AG09309 (cell line): ENCODE results near the gene SEC62.

Experiments used
- DNase-seq: peaks from one replicate; pipeline ENCODE4 v3.0.0-alpha.2; 2010; ENCODE audit warnings: low read depth
- H3K4me3 ChIP-seq: 2 replicates; pipeline ENCODE4 v1.5.1; 2011; ENCODE audit warnings: mild to moderate bottlenecking, low read depth, low read length, moderate library complexity; ENCODE audit not compliant: control insufficient read depth
- TF ChIP-seq, protein P1 (sequence below): IDR thresholded peaks from 2 replicates; pipeline ENCODE4 v1.5.1; 2011; ENCODE audit warnings: mild to moderate bottlenecking, low read depth, low read length, inconsistent platforms; ENCODE audit not compliant: insufficient read depth, control insufficient read depth; ENCODE audit errors: missing control alignments

Gene SEC62

DNA sequence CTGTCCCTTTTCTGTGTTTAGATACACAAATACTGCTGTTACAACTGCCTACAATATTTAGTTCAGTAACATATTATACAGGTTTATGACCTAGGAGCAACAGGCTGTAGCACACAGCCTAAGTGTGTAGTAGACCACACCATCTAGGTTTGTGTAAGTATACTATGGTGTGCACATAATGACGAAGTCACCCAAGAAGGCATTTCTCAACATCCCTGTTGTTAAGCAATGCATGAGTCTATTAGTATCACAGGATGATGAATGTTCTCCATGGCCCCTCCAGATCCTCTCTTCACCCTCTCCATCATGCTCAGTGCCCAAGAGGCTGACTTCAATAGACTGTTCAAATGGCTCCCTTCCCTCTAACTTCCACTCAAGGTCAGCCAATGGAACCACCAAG, 14.6 kb upstream of the SEC62 start:
- H3K4me3 ChIP-seq: no peak overlapping the region
- no peak for DNase-seq
- TF ChIP-seq, protein P1, sequence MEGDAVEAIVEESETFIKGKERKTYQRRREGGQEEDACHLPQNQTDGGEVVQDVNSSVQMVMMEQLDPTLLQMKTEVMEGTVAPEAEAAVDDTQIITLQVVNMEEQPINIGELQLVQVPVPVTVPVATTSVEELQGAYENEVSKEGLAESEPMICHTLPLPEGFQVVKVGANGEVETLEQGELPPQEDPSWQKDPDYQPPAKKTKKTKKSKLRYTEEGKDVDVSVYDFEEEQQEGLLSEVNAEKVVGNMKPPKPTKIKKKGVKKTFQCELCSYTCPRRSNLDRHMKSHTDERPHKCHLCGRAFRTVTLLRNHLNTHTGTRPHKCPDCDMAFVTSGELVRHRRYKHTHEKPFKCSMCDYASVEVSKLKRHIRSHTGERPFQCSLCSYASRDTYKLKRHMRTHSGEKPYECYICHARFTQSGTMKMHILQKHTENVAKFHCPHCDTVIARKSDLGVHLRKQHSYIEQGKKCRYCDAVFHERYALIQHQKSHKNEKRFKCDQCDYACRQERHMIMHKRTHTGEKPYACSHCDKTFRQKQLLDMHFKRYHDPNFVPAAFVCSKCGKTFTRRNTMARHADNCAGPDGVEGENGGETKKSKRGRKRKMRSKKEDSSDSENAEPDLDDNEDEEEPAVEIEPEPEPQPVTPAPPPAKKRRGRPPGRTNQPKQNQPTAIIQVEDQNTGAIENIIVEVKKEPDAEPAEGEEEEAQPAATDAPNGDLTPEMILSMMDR: no peak

DNA sequence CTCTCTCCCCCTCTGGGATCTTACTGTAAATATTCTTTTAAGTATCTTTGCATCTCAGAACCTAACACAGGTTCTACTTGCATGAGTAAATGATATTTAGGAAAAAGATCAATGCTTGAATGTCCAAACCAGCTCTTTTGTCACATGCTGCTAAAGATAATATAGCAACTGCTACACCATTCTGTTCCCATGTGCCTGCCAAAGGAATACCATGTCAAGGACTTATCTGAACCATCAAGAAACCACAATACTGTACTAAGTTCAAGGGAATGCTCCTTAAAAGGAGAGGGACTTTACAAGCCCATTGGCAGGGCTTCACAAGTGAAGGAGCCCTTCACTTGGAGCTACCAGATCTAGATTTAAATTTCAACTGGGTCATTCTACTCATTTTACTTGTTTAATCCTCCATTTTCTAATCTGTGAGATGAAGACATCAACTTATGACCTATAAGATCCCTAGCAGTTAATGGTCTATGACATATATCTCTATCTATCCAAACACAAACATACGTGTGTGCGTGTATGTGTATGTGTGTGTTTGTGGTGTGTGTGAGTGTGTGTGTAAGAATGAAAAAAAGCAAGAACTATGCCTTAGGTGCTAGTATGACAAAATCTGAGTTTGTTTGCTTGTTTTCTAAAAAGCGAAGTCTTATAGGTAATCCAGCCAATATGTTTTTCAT, 13.0 kb upstream of the SEC62 start:
- TF ChIP-seq, protein P1: no peak
- no peak for DNase-seq
- no peak overlapping the region for H3K4me3 ChIP-seq

DNA sequence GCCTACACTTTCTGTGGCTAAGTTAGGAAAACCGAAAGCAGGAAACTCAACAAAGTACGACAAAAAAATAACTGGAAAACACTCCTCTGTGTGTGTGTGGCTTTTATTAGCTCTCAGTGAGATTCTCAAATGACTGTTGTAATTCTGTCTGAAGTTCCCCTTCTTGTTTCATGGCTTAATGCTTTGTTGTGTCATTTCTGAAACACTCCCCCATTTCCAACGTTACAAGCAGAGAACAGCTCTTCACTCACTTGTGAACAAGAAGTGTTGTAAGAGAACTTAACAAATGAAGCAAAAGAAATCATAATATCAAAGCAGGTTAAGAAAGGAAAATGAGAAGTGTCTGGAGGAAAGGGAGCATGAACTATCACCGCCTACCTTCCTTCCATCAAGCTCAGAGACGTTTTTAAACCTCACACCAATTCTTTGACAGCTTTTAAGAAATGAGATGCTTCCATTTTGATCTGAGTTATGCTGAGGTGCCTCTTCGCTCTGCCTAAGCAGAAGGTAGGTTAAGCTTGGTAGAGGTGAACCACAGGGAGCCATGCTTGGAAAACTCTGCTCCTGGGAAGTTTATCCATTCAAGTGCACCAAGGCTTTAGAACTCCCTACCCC, 12.4 kb upstream of the SEC62 start:
- DNase-seq: no peak
- TF ChIP-seq, protein P1: no peak
- no peak overlapping the region for H3K4me3 ChIP-seq

DNA sequence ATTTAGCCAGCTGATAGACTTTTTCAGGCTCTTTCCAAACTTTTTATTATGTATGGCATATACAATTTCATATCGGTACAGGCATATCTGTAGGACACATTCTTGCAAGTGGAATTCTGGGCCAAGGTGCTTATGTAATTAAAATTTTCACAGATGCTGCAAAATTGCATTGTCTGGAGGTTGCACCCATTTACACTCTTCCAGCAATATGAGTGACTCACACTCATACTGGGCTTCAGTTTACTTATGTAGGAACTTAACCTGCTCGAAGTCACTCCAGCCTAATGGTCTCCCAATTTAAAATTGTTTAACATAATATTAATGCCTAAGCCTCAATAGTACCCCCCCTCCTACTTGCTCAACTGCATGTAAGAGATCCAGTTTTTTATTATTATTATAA, 11.2 kb upstream of the SEC62 start:
- TF ChIP-seq, protein P1: no peak

DNA sequence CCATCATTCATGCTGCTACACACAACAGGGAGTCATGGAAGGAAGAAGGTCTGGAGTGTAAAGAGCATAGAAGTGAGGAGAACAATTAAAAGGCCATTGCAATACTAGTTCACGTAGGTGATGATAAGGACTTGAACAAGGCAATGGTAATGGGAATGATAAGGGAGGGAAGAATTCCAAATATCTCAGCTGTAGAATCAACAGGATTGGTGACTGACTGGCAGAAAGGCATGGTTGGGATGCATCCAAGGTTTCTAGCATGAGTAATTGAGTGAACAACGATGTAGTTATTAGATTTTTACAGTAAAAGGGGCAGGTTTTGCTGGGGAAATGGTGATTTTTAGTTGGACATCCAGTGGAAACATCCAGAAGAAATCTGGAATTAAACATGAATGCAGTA, 2.4 kb upstream of the SEC62 start:
- no peak for DNase-seq
- TF ChIP-seq, protein P1: no peak
- H3K4me3 ChIP-seq: no peak overlapping the region

More for the DNA sequence above, 11.2 kb upstream of the SEC62 start:
- no peak overlapping the region for H3K4me3 ChIP-seq
- DNase-seq: no peak

DNA sequence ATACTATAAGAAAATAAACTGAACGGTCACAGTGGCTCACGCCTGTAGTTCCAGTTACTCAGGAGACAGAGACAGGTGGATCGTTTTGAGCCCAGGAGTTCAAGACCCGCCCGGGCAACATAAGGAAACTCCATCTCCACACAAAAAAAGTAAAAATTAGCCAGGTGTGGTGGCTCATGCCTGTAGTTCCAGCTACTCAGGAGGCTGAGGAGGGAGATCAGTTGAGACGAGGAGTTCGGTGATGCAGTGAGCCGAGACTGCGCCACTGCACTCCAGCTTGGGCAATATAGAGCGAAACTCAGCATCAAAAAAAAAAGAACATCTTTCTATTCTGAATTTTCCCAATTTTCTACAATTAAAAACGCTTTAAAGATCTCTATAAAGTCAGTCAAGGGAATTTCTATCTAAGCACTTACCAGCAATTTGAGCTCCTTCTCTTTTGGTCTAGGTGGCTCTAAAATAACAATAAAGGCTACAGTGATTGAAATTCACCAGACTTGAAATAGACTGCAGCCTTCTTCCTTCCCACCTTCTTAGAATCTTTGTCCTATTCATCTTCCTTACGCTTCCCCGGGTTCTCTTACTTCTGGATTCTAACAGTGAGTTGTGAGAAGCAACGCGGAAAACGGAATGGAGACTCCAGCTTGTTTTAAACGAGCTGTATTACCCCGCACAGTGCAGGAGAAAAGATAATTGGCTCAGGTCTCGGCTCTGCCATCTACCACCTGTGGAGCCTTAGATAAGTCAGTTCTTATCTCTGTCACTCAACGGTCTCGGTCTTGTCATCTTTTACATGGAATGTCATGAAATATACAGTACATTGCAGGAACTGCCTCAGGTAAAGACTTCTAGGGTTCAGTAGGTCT, 812 bp upstream of the SEC62 start:
- peak overlapping the region; percentile 75 for H3K4me3 ChIP-seq
- TF ChIP-seq, protein P1: no peak
- no peak for DNase-seq
